ENCODE measurements around the gene ACTR2.

ACTR2 gene

GRCh38 chr2:65264821-65265670, 37.4 kb downstream of the ACTR2 start:
- TF ChIP-seq CTCF (IDR thresholded peaks at IDR 0.05; ENCODE audit: low read depth, low read length), result peak; percentile 57
- peak; percentile 83 for DNase-seq (ENCODE audit: low read depth, low spot score)
- in situ Hi-C loops (cut with HindIII; ENCODE audit: low sequenced_read_pairs), result no loop called here
- no peak overlapping the region for H3K4me3 ChIP-seq (ENCODE audit: low read depth, low read length)

- no peak for DNase-seq (ENCODE audit: low read depth, low spot score)
- no peak overlapping the region for H3K4me3 ChIP-seq (ENCODE audit: low read depth, low read length)
- no peak for TF ChIP-seq CTCF (IDR thresholded peaks at IDR 0.05; ENCODE audit: low read depth, low read length)
- in situ Hi-C loops (cut with HindIII; ENCODE audit: low sequenced_read_pairs), result no loop called here
These were observed 38.0 kb downstream of the ACTR2 start for GRCh38 chr2:65265671-65266045.

GRCh38 chr2:65267008-65267407, 39.4 kb downstream of the ACTR2 start:
- in situ Hi-C loops (cut with HindIII; ENCODE audit: low sequenced_read_pairs), result no loop called here
- H3K4me3 ChIP-seq (ENCODE audit: low read depth, low read length), result no peak overlapping the region
- DNase-seq (ENCODE audit: low read depth, low spot score), result no peak
- no peak for TF ChIP-seq CTCF (IDR thresholded peaks at IDR 0.05; ENCODE audit: low read depth, low read length)

GRCh38 chr2:65268957-65269356, 41.3 kb downstream of the ACTR2 start:
- no peak overlapping the region for H3K4me3 ChIP-seq (ENCODE audit: low read depth, low read length)
- in situ Hi-C loops (cut with HindIII; ENCODE audit: low sequenced_read_pairs), result no loop called here
- DNase-seq (ENCODE audit: low read depth, low spot score), result no peak
- no peak for TF ChIP-seq CTCF (IDR thresholded peaks at IDR 0.05; ENCODE audit: low read depth, low read length)

GRCh38 chr2:65273344-65273743, 45.7 kb downstream of the ACTR2 start:
- no peak overlapping the region for H3K4me3 ChIP-seq (ENCODE audit: low read depth, low read length)
- no peak for DNase-seq (ENCODE audit: low read depth, low spot score)
- in situ Hi-C loops (cut with HindIII; ENCODE audit: low sequenced_read_pairs), result no loop called here
- no peak for TF ChIP-seq CTCF (IDR thresholded peaks at IDR 0.05; ENCODE audit: low read depth, low read length)

GRCh38 chr2:65275141-65275915, 47.7 kb downstream of the ACTR2 start:
- in situ Hi-C loops (cut with HindIII; ENCODE audit: low sequenced_read_pairs), result no loop called here
- TF ChIP-seq CTCF (IDR thresholded peaks at IDR 0.05; ENCODE audit: low read depth, low read length), result no peak
- DNase-seq (ENCODE audit: low read depth, low spot score), result no peak
- H3K4me3 ChIP-seq (ENCODE audit: low read depth, low read length), result no peak overlapping the region
